Hepatocyte (in vitro differentiated cells): ENCODE data around the gene SLC7A8. TPM values are rescaled to one million over a fixed set of nuclear protein-coding genes. Genes with fewer than 3 reads are reported as not detected.

Source experiments
- DNase-seq: peaks from one replicate; pipeline ENCODE4 v3.0.0-alpha.2; 2016; ENCODE audit warnings: low spot score
- H2AFZ ChIP-seq: fragments of 200-600 bp; sonication (generic); 2 replicates; pipeline ENCODE4 v1.6.0; 2016; ENCODE audit warnings: antibody characterized with exemption, mild to moderate bottlenecking
- H3K27ac ChIP-seq: fragments of 200-600 bp; sonication (generic); 2 replicates; pipeline ENCODE4 v1.5.1; 2016; ENCODE audit warnings: mild to moderate bottlenecking
- H3K27me3 ChIP-seq: fragments of 200-600 bp; sonication (generic); 2 replicates; pipeline ENCODE4 v1.6.1; 2016
- H3K36me3 ChIP-seq: fragments of 200-600 bp; sonication (generic); replicated peaks from 2 replicates; pipeline ENCODE4 v1.5.1; 2016; ENCODE audit warnings: low read depth; ENCODE audit not compliant: insufficient read depth
- H3K4me1 ChIP-seq: fragments of 200-600 bp; sonication (generic); 2 replicates; pipeline ENCODE4 v1.5.1; 2016; ENCODE audit warnings: mild to moderate bottlenecking, moderate library complexity; ENCODE audit not compliant: insufficient read depth
- H3K4me2 ChIP-seq: fragments of 200-600 bp; sonication (generic); 2 replicates; pipeline ENCODE4 v1.6.0; 2016
- H3K4me3 ChIP-seq: fragments of 200-600 bp; sonication (generic); 2 replicates; pipeline ENCODE4 v1.5.1; 2016; ENCODE audit warnings: mild to moderate bottlenecking
- H3K79me2 ChIP-seq: fragments of 200-600 bp; sonication (generic); 2 replicates; pipeline ENCODE4 v1.6.0; 2017; ENCODE audit warnings: mild to moderate bottlenecking
- H3K9me2 ChIP-seq: fragments of 200-600 bp; sonication (generic); replicated peaks from 2 replicates; pipeline ENCODE4 v1.6.0; 2017; ENCODE audit warnings: mild to moderate bottlenecking; ENCODE audit not compliant: insufficient read depth
- H3K9me3 ChIP-seq: fragments of 200-600 bp; sonication (generic); 2 replicates; pipeline ENCODE4 v1.5.1; 2016; ENCODE audit warnings: low read depth, mild to moderate bottlenecking
- H4K20me1 ChIP-seq: fragments of 200-600 bp; sonication (generic); 2 replicates; pipeline ENCODE4 v1.6.0; 2016; ENCODE audit warnings: mild to moderate bottlenecking; ENCODE audit not compliant: insufficient read depth, poor library complexity, severe bottlenecking
- CTCF ChIP-seq: fragments of 200-600 bp; sonication (generic); IDR thresholded peaks from 2 replicates; pipeline ENCODE4 v1.5.1; 2016; ENCODE audit warnings: antibody characterized with exemption, mild to moderate bottlenecking; ENCODE audit not compliant: poor library complexity
- EZH2 ChIP-seq: fragments of 200-600 bp; sonication (generic); IDR thresholded peaks from 2 replicates; pipeline ENCODE4 v1.6.1; 2016; ENCODE audit warnings: antibody characterized with exemption, mild to moderate bottlenecking, borderline replicate concordance
- EZH2phosphoT487 ChIP-seq: fragments of 200-600 bp; sonication (generic); IDR thresholded peaks from one replicate; pipeline ENCODE4 v1.6.1; 2018; ENCODE audit warnings: antibody characterized with exemption, mild to moderate bottlenecking, low read depth, moderate library complexity; ENCODE audit not compliant: unreplicated experiment, severe bottlenecking
- WGBS: methylation state at CpG from one replicate; pipeline ENCODE4 v1.1.6; 2016; ENCODE audit warnings: low lambda C conversion rate; ENCODE audit errors: missing lambda C conversion rate; 5-methylcytosine and 5-hydroxymethylcytosine counted together
- polyA plus RNA-seq: library from polyadenylated mRNA; unstranded; fragments of >200 nt; fragmentation: Nextera tagmentation; extraction: Ambion mirVana; gene quantifications from 2 replicates; pipeline ENCODE4 v1.2.1, GENCODE V29; 2016
- total RNA-seq: library from RNA; depleted of rRNA; stranded (reverse); fragments of >200 nt; gene quantifications from 2 replicates; pipeline ENCODE4 v1.2.3, GENCODE V29; 2014

The SLC7A8 gene
- total and polyA plus RNA-seq, 2 experiments from 2014 or later: 54.6 to 123 TPM

GRCh38 chr14:23158779-23159178 lies 24.7 kb downstream of the SLC7A8 start:
- WGBS: 67% methylated on average over 2 of the region's 2 CpGs
- Histone ChIP-seq H3K27ac (no peak overlapping the region), H3K4me2 (no peak overlapping the region), H3K79me2 (no peaks in the 10 kb centered on the region), H3K9me2 (no peaks in the 10 kb centered on the region), H3K36me3 (no peaks in the 10 kb centered on the region), H3K9me3 (no peaks in the 10 kb centered on the region), H3K27me3 (no peaks in the 10 kb centered on the region), H2AFZ (no peak overlapping the region), H3K4me1 (peaks cover 20% of the 10 kb centered on the region), H4K20me1 (no peaks in the 10 kb centered on the region), H3K4me3 (no peak overlapping the region)
- TF ChIP-seq EZH2phosphoT487 (no peak), CTCF (no peak), EZH2 (no peak)
- DNase-seq: no peak

GRCh38 chr14:23154964-23155587 lies 28.4 kb downstream of the SLC7A8 start:
- Histone ChIP-seq H3K4me2 (peak overlapping the region; percentile 67), H2AFZ (no peak overlapping the region), H3K9me3 (no peaks in the 10 kb centered on the region), H3K27ac (peak overlapping the region; percentile 93), H3K36me3 (no peaks in the 10 kb centered on the region), H3K4me3 (no peak overlapping the region), H3K79me2 (no peaks in the 10 kb centered on the region), H3K27me3 (no peaks in the 10 kb centered on the region), H4K20me1 (no peaks in the 10 kb centered on the region), H3K4me1 (peaks cover 24% of the 10 kb centered on the region), H3K9me2 (no peaks in the 10 kb centered on the region)
- WGBS: 45% methylated on average over 10 of the region's 10 CpGs
- DNase-seq: peak; percentile 87
- no peak for TF ChIP-seq EZH2phosphoT487
- TF ChIP-seq EZH2: no peak
- TF ChIP-seq CTCF: no peak

- peak overlapping the region; percentile 67 for H3K4me2 ChIP-seq
- no peak overlapping the region for H3K4me3 ChIP-seq
- H3K27me3 ChIP-seq: no peaks in the 10 kb centered on the region
- no peaks in the 10 kb centered on the region for H3K9me2 ChIP-seq
- TF ChIP-seq EZH2 (no peak), EZH2phosphoT487 (no peak), CTCF (no peak)
- peak; percentile 74 for DNase-seq
- H3K27ac ChIP-seq: peak overlapping the region; percentile 93
- H4K20me1 ChIP-seq: no peaks in the 10 kb centered on the region
- no peaks in the 10 kb centered on the region for H3K79me2 ChIP-seq
- no peaks in the 10 kb centered on the region for H3K9me3 ChIP-seq
- no peaks in the 10 kb centered on the region for H3K36me3 ChIP-seq
- H2AFZ ChIP-seq: no peak overlapping the region
- WGBS: 44% methylated on average over 28 of the region's 28 CpGs
- peaks cover 24% of the 10 kb centered on the region for H3K4me1 ChIP-seq
These were observed 29.3 kb downstream of the SLC7A8 start for GRCh38 chr14:23153851-23154796.
